ENCODE measurements around the gene TMF1.

DNA sequence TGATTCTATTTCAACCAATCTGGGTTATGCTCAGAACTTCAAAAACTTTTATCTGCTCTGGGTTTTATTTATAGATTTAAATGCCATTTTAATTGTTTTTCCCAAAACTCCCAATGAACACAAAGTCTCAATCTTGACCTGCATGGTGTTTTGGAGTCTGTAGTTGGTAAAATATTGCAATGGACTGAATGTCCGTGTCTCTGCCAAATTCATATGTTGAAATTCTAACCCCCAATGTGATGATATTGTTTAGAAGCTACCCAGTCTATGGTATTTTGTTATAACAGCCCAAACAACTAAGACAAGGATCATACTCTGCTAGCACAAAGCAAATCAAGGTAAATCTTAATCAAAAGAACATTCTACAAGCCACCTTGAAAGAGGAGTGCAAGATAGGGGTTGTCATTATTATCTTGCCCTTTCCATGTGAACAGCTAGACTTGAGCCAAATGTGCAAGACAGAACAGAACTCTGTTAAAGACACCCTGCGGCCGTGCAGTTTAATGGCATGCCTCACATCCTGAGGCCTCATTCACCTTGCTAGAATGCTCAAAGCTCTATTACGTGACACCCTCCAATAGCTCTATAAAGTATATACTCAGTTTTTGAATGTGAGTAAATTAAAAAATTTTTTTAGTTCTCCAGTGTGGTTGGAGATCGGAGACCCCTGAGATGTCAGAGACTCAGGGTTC is 46.2 kb downstream of the TMF1 start:
- TF ChIP-seq EZH2 (IDR thresholded peaks at IDR 0.05; ENCODE audit: insufficient read depth, poor library complexity, severe bottlenecking), result no peak
- no peak for TF ChIP-seq EZH2phosphoT487 (IDR thresholded peaks at IDR 0.05; ENCODE audit: insufficient read depth, low read depth)
